Gastroesophageal sphincter (tissue), 3 donors: ENCODE data around the gene MRPL9.

Experiments used
- POLR2AphosphoS5 ChIP-seq: sonication (generic); formaldehyde crosslinking; IDR thresholded peaks from one replicate; pipeline ENCODE4 v1.6.1; 2017; ENCODE audit warnings: antibody characterized with exemption
- TF ChIP-seq, protein P1 (sequence below), 4 experiments: fragments of 200-600 bp in 2 of 4; fragments of 450-650 bp in 2 of 4; sonication (generic) in 1 of 4; IDR thresholded peaks; one replicate each; pipeline ENCODE4 v1.5.1; 2017 to 2019; ENCODE audit warnings: antibody characterized with exemption in 4 of 4, mild to moderate bottlenecking in 2 of 4, moderate library complexity in 2 of 4

DNA sequence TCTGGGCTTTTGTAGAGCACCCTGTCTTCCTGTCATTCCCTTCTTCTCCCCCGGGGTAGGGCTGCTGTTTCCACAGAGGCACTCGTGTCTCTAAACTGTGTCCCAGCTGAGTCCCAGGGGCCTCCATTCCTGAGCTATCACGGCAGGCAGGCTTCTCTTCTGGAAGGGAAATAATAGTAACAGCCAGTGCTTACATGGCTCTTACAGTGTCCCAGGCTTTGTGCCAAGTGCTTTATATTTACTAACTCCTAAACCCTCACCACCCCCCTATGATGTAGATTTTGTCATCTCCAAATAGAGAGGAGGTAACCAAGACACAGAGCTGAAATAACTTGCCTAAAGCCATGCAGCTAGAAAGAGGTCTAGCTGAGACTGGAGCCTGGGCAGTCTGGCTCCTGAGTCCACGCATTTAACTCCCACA lies 45.3 kb downstream of the MRPL9 start:
- no peak for TF ChIP-seq POLR2AphosphoS5
- TF ChIP-seq, protein P1, sequence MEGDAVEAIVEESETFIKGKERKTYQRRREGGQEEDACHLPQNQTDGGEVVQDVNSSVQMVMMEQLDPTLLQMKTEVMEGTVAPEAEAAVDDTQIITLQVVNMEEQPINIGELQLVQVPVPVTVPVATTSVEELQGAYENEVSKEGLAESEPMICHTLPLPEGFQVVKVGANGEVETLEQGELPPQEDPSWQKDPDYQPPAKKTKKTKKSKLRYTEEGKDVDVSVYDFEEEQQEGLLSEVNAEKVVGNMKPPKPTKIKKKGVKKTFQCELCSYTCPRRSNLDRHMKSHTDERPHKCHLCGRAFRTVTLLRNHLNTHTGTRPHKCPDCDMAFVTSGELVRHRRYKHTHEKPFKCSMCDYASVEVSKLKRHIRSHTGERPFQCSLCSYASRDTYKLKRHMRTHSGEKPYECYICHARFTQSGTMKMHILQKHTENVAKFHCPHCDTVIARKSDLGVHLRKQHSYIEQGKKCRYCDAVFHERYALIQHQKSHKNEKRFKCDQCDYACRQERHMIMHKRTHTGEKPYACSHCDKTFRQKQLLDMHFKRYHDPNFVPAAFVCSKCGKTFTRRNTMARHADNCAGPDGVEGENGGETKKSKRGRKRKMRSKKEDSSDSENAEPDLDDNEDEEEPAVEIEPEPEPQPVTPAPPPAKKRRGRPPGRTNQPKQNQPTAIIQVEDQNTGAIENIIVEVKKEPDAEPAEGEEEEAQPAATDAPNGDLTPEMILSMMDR (IDR thresholded peaks at IDR 0.05): no peak
